ENCODE data around the gene IER3IP1. TPM values are rescaled to one million over a fixed set of nuclear protein-coding genes. Genes with fewer than 3 reads are reported as not detected.

Gene IER3IP1
- total and polyA plus RNA-seq, 2 of the 13 experiments (the other 11 are each of a cell fraction or from before 2014, with no cell fraction given), result 18.7 to 26.1 TPM

DNA sequence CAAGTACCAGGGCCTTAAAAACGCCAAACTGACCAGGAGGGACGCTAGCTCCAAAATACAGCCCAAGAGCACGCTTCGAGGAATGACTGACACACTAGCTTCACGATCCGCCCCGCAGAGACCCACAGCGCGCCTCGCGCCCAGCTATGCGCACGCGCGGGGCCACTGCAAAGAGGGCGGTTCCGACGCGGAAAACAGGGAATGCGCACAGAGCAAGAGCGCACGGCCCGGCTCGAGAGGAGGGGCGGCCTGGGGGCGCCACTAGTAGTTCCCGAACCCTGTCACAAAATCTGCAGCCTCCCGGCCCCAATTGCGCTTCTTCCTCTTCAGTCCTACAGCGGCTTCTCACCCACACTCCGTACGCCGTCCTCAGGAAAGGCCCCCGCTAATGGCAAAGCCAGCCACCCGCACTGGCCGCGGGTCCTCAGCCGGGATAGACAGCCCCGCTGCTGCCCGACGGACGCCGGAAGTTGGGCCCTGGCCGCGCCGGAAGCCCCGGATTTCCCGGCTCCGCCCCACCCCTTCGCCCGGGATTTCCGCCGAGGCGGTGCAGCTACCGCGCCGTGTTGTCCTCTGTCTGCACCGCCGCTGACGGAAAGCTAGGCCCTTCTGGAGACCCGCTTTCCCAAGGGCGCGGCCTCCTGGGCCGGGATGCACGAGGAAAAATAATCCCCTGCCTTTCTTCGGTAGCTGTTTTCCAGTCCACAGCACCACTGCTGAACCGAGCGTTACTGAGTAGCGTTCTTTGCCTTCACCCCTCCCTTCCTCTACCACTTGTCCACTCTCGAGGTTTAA lies 25.9 kb downstream of the IER3IP1 start, which contains the start of gene HDHD2 (continued):
- peak; percentile 30 for TF ChIP-seq E2F5 (CRISPR knock-in tag; conservative IDR thresholded peaks at IDR 0.05)
- TF ChIP-seq, protein P1, sequence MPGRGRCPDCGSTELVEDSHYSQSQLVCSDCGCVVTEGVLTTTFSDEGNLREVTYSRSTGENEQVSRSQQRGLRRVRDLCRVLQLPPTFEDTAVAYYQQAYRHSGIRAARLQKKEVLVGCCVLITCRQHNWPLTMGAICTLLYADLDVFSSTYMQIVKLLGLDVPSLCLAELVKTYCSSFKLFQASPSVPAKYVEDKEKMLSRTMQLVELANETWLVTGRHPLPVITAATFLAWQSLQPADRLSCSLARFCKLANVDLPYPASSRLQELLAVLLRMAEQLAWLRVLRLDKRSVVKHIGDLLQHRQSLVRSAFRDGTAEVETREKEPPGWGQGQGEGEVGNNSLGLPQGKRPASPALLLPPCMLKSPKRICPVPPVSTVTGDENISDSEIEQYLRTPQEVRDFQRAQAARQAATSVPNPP (CRISPR knock-in tag; IDR thresholded peaks at IDR 0.05), result peak; percentile 75; the same call in 1 of the 2 replicates
- no peak; the same call in 1 of the 2 replicates for TF ChIP-seq MEIS1 (CRISPR knock-in tag; IDR thresholded peaks at IDR 0.05; ENCODE audit: borderline replicate concordance)
- peak; percentile 44; the same call in 1 of the 2 replicates for TF ChIP-seq ZFP90 (CRISPR knock-in tag; IDR thresholded peaks at IDR 0.05; ENCODE audit: borderline replicate concordance)
- peak; percentile 25; the same call in 1 of the 2 replicates for TF ChIP-seq ZNF317 (CRISPR knock-in tag; IDR thresholded peaks at IDR 0.05)
- peak; percentile 53; the same call in 1 of the 2 replicates for TF ChIP-seq ZNF234 (CRISPR knock-in tag; conservative IDR thresholded peaks at IDR 0.05)
- TF ChIP-seq FOXO1 (CRISPR knock-in tag; IDR thresholded peaks at IDR 0.05), result peak; percentile 31
- TF ChIP-seq ZNF446 (CRISPR knock-in tag; IDR thresholded peaks at IDR 0.05), result peak; percentile 65; the same call in 1 of the 2 replicates
- no peak for TF ChIP-seq ETS1 (CRISPR knock-in tag; IDR thresholded peaks at IDR 0.05)
- TF ChIP-seq SRSF1 (optimal IDR thresholded peaks at IDR 0.05; ENCODE audit: low read depth, low read length), result peak; percentile 89
- peak; percentile 40; the same call in 1 of the 2 replicates for TF ChIP-seq GFI1 (CRISPR knock-in tag; IDR thresholded peaks at IDR 0.05; ENCODE audit: borderline replicate concordance)
- no peak for TF ChIP-seq ZNF143 (CRISPR knock-in tag; IDR thresholded peaks at IDR 0.05)
- no peak for TF ChIP-seq RFX3 (CRISPR knock-in tag; IDR thresholded peaks at IDR 0.05)
- peak; percentile 50; the same call in 1 of the 2 replicates for TF ChIP-seq NR1H2 (CRISPR knock-in tag; IDR thresholded peaks at IDR 0.05; ENCODE audit: borderline replicate concordance, low read depth)
- peak; percentile 83 for TF ChIP-seq ZNF883 (CRISPR knock-in tag; IDR thresholded peaks at IDR 0.05; ENCODE audit: not compliant biosample characterization)
- no peak for TF ChIP-seq SMARCC2 (IDR thresholded peaks at IDR 0.05)
- TF ChIP-seq NFYC (CRISPR knock-in tag; IDR thresholded peaks at IDR 0.05), result no peak
- TF ChIP-seq ARID4A (CRISPR knock-in tag; IDR thresholded peaks at IDR 0.05; ENCODE audit: borderline replicate concordance), result peak; percentile 83
- peak; percentile 64; the same call in 1 of the 2 replicates for TF ChIP-seq MEF2D (CRISPR knock-in tag; IDR thresholded peaks at IDR 0.05)
